Esophagus muscularis mucosa (tissue), 4 donors: ENCODE data around the gene ACTMAP.

ENCODE experiments used
- CTCF ChIP-seq, 3 experiments: fragments of 200-600 bp in 2 of 3; fragments of 450-650 bp in 1 of 3; sonication (generic) in 2 of 3; IDR thresholded peaks; one replicate each; pipeline ENCODE4 v1.5.1; 2017 to 2019; ENCODE audit warnings: antibody characterized with exemption in 3 of 3, mild to moderate bottlenecking in 2 of 3, moderate library complexity in 1 of 3
- EP300 ChIP-seq: sonication (generic); formaldehyde crosslinking; IDR thresholded peaks from one replicate; pipeline ENCODE4 v1.6.1; 2017; ENCODE audit warnings: antibody characterized with exemption
- POLR2A ChIP-seq: fragments of 450-650 bp; IDR thresholded peaks from one replicate; pipeline ENCODE4 v1.6.1; 2017; ENCODE audit warnings: antibody characterized with exemption, moderate library complexity, mild to moderate bottlenecking, low read depth
- POLR2AphosphoS5 ChIP-seq, 2 donors: sonication (generic); formaldehyde crosslinking; IDR thresholded peaks; one replicate each; pipeline ENCODE4 v1.6.1; 2017; ENCODE audit warnings: antibody characterized with exemption in 2 of 2

GRCh38 chr19:40755791-40756190 is 5.5 kb upstream of the ACTMAP start:
- TF ChIP-seq CTCF (IDR thresholded peaks at IDR 0.05) (no peak), POLR2AphosphoS5 (IDR thresholded peaks at IDR 0.05) (no peak), POLR2A (no peak), EP300 (no peak)
